Measurements from ENCODE around the gene NAB2. TPM values are rescaled to one million over a fixed set of nuclear protein-coding genes. Genes with fewer than 3 reads are reported as not detected.
A peak's percentile ranks its signal among the peaks of the same experiment; 100 is the strongest.

NAB2 gene
- polyA plus RNA-seq, 2 of the 4 experiments (the other 2 are of a cell fraction), result 8.6 to 9.8 TPM

GRCh38 chr12:57093415-57094207, 4.7 kb downstream of the NAB2 start:
- peak; percentile 59 to 64 for DNase-seq (ENCODE audit: low read depth in 1 of 2, low spot score in 1 of 2)

GRCh38 chr12:57094208-57095160, 5.6 kb downstream of the NAB2 start:
- ChIA-PET POLR2A (no interaction called here), CTCF (interaction anchor here (1.3 to 18.3 kb wide), 10 partner anchors 7 to 87 kb away, joined by 4 to 330 read pairs (median 11); partner anchors contain the start of genes MYO1A and STAT6)
- WGBS (ENCODE audit: missing lambda C conversion rate), result 89% methylated on average over 15 of the region's 15 CpGs
- TF ChIP-seq BCL3 (IDR thresholded peaks at IDR 0.05), result no peak
- TF ChIP-seq ZFP36 (IDR thresholded peaks at IDR 0.05; ENCODE audit: borderline replicate concordance, partially characterized antibody), result no peak
- TF ChIP-seq TFCP2L1 (CRISPR knock-in tag; IDR thresholded peaks at IDR 0.05), result no peak
- Histone ChIP-seq H3K4me3 (no peak overlapping the region), H3K9me3 (no peaks in the 10 kb centered on the region), H3K27ac (no peak overlapping the region), H3K4me1 (peaks cover 11% of the 10 kb centered on the region; the same call in 2 of the 3 replicates), H3K4me2 (no peak overlapping the region)
- DNase-seq (ENCODE audit: low read depth in 1 of 2, low spot score in 1 of 2), result no peak
- no peak for FAIRE-seq
- ATAC-seq, result no peak

More at GRCh38 chr12:57093415-57094207, 4.7 kb downstream of the NAB2 start:
- H3K4me1 ChIP-seq, result peaks cover 11% of the 10 kb centered on the region; the same call in 2 of the 3 replicates
- H3K27ac ChIP-seq, result peak overlapping the region in 1 of 2 experiments; percentile 47; a peak in 2 of 6 replicates
- no peak overlapping the region for H3K4me2 ChIP-seq
- H3K4me3 ChIP-seq, result no peak overlapping the region
- ChIA-PET CTCF (interaction anchor here (0.8 to 18.3 kb wide), 13 partner anchors 8 to 106 kb away, joined by 3 to 330 read pairs (median 10); partner anchors contain the start of genes MYO1A, NEMP1 and STAT6), POLR2A (interaction anchor here (2.1 kb wide), 1 partner anchor 15 kb away, joined by 7 read pairs; the partner anchor contains the start of gene NEMP1)
- no peaks in the 10 kb centered on the region for H3K9me3 ChIP-seq
- 70% methylated on average over 22 of the region's 24 CpGs for WGBS (ENCODE audit: missing lambda C conversion rate)
- TF ChIP-seq NR3C1 (IDR thresholded peaks at IDR 0.05), result no peak
- peak; percentile 73 to 77; a peak in 3 of 5 replicates for TF ChIP-seq RAD21 (conservative IDR thresholded peaks at IDR 0.05 in 1 of 2, IDR thresholded peaks at IDR 0.05 in 1 of 2)
- no peak for TF ChIP-seq SREBF2 (IDR thresholded peaks at IDR 0.05)
- TF ChIP-seq FOXS1 (CRISPR knock-in tag; IDR thresholded peaks at IDR 0.05), result no peak
- no peak for TF ChIP-seq RNF2 (IDR thresholded peaks at IDR 0.05; ENCODE audit: borderline replicate concordance, low read depth)
- 0 out of 2 replicates have a peak, but pooled peaks have one; percentile 26 for TF ChIP-seq HOXB5 (CRISPR knock-in tag; IDR thresholded peaks at IDR 0.05)
- no peak for TF ChIP-seq PBX3 (IDR thresholded peaks at IDR 0.05)
- no peak for TF ChIP-seq JUNB (IDR thresholded peaks at IDR 0.05)
- TF ChIP-seq CTCF (IDR thresholded peaks at IDR 0.05), result peak; percentile 60
- FAIRE-seq, result no peak
- peak in 1 of 2 experiments; percentile 42; a peak in 3 of 6 replicates for ATAC-seq

- POLR2A ChIA-PET, result no interaction called here
- 94% methylated on average over 3 of the region's 3 CpGs for WGBS (ENCODE audit: missing lambda C conversion rate)
- CTCF ChIA-PET, result interaction anchor here (1.3 to 18.3 kb wide), 5 partner anchors 13 to 88 kb away, joined by 6 to 330 read pairs (median 10); partner anchors contain the start of gene STAT6
- DNase-seq (ENCODE audit: low read depth in 1 of 2, low spot score in 1 of 2), result no peak
- no peaks in the 10 kb centered on the region for H3K9me3 ChIP-seq
- no peak overlapping the region for H3K4me3 ChIP-seq
- no peak for TF ChIP-seq RNF2 (IDR thresholded peaks at IDR 0.05; ENCODE audit: borderline replicate concordance, low read depth)
- no peak for TF ChIP-seq HOXB13 (CRISPR knock-in tag; IDR thresholded peaks at IDR 0.05; ENCODE audit: low read depth)
- TF ChIP-seq ATOH8 (CRISPR knock-in tag; IDR thresholded peaks at IDR 0.05; ENCODE audit: low read depth), result no peak
- TF ChIP-seq TFCP2L1 (CRISPR knock-in tag; IDR thresholded peaks at IDR 0.05), result no peak
- TF ChIP-seq HMGXB4 (CRISPR knock-in tag; IDR thresholded peaks at IDR 0.05; ENCODE audit: borderline replicate concordance), result no peak
- TF ChIP-seq NR3C1 (IDR thresholded peaks at IDR 0.05), result no peak
- TF ChIP-seq HES2 (IDR thresholded peaks at IDR 0.05), result no peak
- no peak for TF ChIP-seq MYC (IDR thresholded peaks at IDR 0.05; ENCODE audit: borderline replicate concordance, low read length)
- no peak for TF ChIP-seq ZC3H11A (IDR thresholded peaks at IDR 0.05)
- TF ChIP-seq MAX (IDR thresholded peaks at IDR 0.05), result no peak
- TF ChIP-seq ESRRA (IDR thresholded peaks at IDR 0.05; ENCODE audit: borderline replicate concordance, low read length), result no peak
- no peak for FAIRE-seq
- H3K27ac ChIP-seq, result no peak overlapping the region
- H3K4me1 ChIP-seq, result peaks cover 6% of the 10 kb centered on the region; the same call in 2 of the 3 replicates
- ATAC-seq, result no peak
- H3K4me2 ChIP-seq, result no peak overlapping the region
Measured at GRCh38 chr12:57095440-57095839, 6.5 kb downstream of the NAB2 start.

Data from A549 (cell line).